GM21447 (cell line): ENCODE measurements around the gene LRP1B.

ENCODE experiments used
- ATAC-seq: cut with Tn5 transposase; IDR thresholded peaks from one replicate; pipeline ENCODE4 v1.9.1; 2021; ENCODE audit not compliant: unreplicated experiment

The LRP1B gene

GRCh38 chr2:141605163-141605562 lies 525.7 kb downstream of the LRP1B start:
- ATAC-seq: no peak

- ATAC-seq: no peak
Observed at GRCh38 chr2:141601511-141602152, 529.2 kb downstream of the LRP1B start.

- no peak for ATAC-seq
Observed at GRCh38 chr2:141599721-141600120, 531.1 kb downstream of the LRP1B start.

- no peak for ATAC-seq
Observed at GRCh38 chr2:141598982-141599381, 531.8 kb downstream of the LRP1B start.

GRCh38 chr2:141595316-141595920 lies 535.4 kb downstream of the LRP1B start:
- no peak for ATAC-seq

GRCh38 chr2:141591787-141592186 lies 539.0 kb downstream of the LRP1B start:
- no peak for ATAC-seq

GRCh38 chr2:141590620-141591019 lies 540.2 kb downstream of the LRP1B start:
- ATAC-seq: no peak

- no peak for ATAC-seq
Observed at GRCh38 chr2:141589314-141589713, 541.5 kb downstream of the LRP1B start.

- ATAC-seq: no peak
Observed at GRCh38 chr2:141586985-141587384, 543.8 kb downstream of the LRP1B start.

GRCh38 chr2:141582213-141582612 lies 548.6 kb downstream of the LRP1B start:
- no peak for ATAC-seq

GRCh38 chr2:141579071-141579470 lies 551.7 kb downstream of the LRP1B start:
- ATAC-seq: no peak

- no peak for ATAC-seq
Observed at GRCh38 chr2:141570474-141571131, 560.2 kb downstream of the LRP1B start.

GRCh38 chr2:141569941-141570340 lies 560.9 kb downstream of the LRP1B start:
- ATAC-seq: no peak

- ATAC-seq: no peak
Observed at GRCh38 chr2:141565597-141565996, 565.2 kb downstream of the LRP1B start.

- ATAC-seq: no peak
Observed at GRCh38 chr2:141560723-141561122, 570.1 kb downstream of the LRP1B start.

GRCh38 chr2:141557329-141558095 lies 573.3 kb downstream of the LRP1B start:
- ATAC-seq: peak; percentile 55

- no peak for ATAC-seq
Observed at GRCh38 chr2:141555876-141556470, 574.8 kb downstream of the LRP1B start.

GRCh38 chr2:141554810-141555209 lies 576.0 kb downstream of the LRP1B start:
- ATAC-seq: peak; percentile 62

- peak; percentile 73 for ATAC-seq
Observed at GRCh38 chr2:141534666-141535362, 596.0 kb downstream of the LRP1B start.

GRCh38 chr2:141529659-141530058 lies 601.2 kb downstream of the LRP1B start:
- ATAC-seq: no peak

- ATAC-seq: no peak
Observed at GRCh38 chr2:141528990-141529389, 601.8 kb downstream of the LRP1B start.
